HG03097 (cell line): Measurements from ENCODE around the gene ZEB2.
"Not testable (repeated sequence)": the region's sequence is repeated elsewhere in the genome, so short reads cannot be mapped to it uniquely, and the experiment has no call there.

Source experiments
- ATAC-seq: cut with Tn5 transposase; IDR thresholded peaks from one replicate; pipeline ENCODE4 v1.9.1; 2021; ENCODE audit not compliant: unreplicated experiment, low FRiP score

Gene ZEB2

GRCh38 chr2:144364944-144365738 lies 154.8 kb downstream of the ZEB2 start:
- ATAC-seq = peak; percentile 82

GRCh38 chr2:144364247-144364646 lies 155.7 kb downstream of the ZEB2 start:
- ATAC-seq = not testable (repeated sequence)

- no peak for ATAC-seq
Observed at GRCh38 chr2:144362401-144362800, 157.5 kb downstream of the ZEB2 start.

- ATAC-seq = no peak
Observed at GRCh38 chr2:144361742-144362141, 158.2 kb downstream of the ZEB2 start.

GRCh38 chr2:144359684-144360083 lies 160.2 kb downstream of the ZEB2 start:
- no peak for ATAC-seq

- peak; percentile 72 for ATAC-seq
Observed at GRCh38 chr2:144358979-144359541, 160.9 kb downstream of the ZEB2 start.

GRCh38 chr2:144358374-144358964 lies 161.4 kb downstream of the ZEB2 start:
- no peak for ATAC-seq

GRCh38 chr2:144357623-144358373 lies 162.1 kb downstream of the ZEB2 start:
- peak; percentile 54 for ATAC-seq

- no peak for ATAC-seq
Observed at GRCh38 chr2:144356402-144356801, 163.5 kb downstream of the ZEB2 start.

GRCh38 chr2:144354953-144355352 lies 165.0 kb downstream of the ZEB2 start:
- no peak for ATAC-seq

GRCh38 chr2:144351687-144352086 lies 168.2 kb downstream of the ZEB2 start:
- no peak for ATAC-seq

- ATAC-seq = no peak
Observed at GRCh38 chr2:144350151-144350802, 169.6 kb downstream of the ZEB2 start.

- ATAC-seq = no peak
Observed at GRCh38 chr2:144349674-144350073, 170.2 kb downstream of the ZEB2 start.

GRCh38 chr2:144348846-144349245 lies 171.1 kb downstream of the ZEB2 start:
- ATAC-seq = no peak

GRCh38 chr2:144346229-144346628 lies 173.7 kb downstream of the ZEB2 start:
- no peak for ATAC-seq

GRCh38 chr2:144343145-144343544 lies 176.8 kb downstream of the ZEB2 start:
- no peak for ATAC-seq

GRCh38 chr2:144341538-144341937 lies 178.4 kb downstream of the ZEB2 start:
- ATAC-seq = no peak

- no peak for ATAC-seq
Observed at GRCh38 chr2:144339048-144339447, 180.9 kb downstream of the ZEB2 start.

GRCh38 chr2:144334551-144334950 lies 185.4 kb downstream of the ZEB2 start:
- ATAC-seq = no peak
